ENCODE results near the gene ANAPC13.

- TF ChIP-seq, protein P1, sequence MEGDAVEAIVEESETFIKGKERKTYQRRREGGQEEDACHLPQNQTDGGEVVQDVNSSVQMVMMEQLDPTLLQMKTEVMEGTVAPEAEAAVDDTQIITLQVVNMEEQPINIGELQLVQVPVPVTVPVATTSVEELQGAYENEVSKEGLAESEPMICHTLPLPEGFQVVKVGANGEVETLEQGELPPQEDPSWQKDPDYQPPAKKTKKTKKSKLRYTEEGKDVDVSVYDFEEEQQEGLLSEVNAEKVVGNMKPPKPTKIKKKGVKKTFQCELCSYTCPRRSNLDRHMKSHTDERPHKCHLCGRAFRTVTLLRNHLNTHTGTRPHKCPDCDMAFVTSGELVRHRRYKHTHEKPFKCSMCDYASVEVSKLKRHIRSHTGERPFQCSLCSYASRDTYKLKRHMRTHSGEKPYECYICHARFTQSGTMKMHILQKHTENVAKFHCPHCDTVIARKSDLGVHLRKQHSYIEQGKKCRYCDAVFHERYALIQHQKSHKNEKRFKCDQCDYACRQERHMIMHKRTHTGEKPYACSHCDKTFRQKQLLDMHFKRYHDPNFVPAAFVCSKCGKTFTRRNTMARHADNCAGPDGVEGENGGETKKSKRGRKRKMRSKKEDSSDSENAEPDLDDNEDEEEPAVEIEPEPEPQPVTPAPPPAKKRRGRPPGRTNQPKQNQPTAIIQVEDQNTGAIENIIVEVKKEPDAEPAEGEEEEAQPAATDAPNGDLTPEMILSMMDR (IDR thresholded peaks at IDR 0.05): no peak
- TF ChIP-seq POLR2A (IDR thresholded peaks at IDR 0.05): no peak
These were observed 14.1 kb downstream of the ANAPC13 start for GRCh38 chr3:134471521-134472193.
